ENCODE results near the gene REV1. TPM values are rescaled to one million over a fixed set of nuclear protein-coding genes. Genes with fewer than 3 reads are reported as not detected.

The REV1 gene
- total and polyA plus RNA-seq, 9 of the 15 experiments (the other 6 are each of a cell fraction or from before 2014, with no cell fraction given) = 12.8 to 54.4 (median 29.6) TPM

DNA sequence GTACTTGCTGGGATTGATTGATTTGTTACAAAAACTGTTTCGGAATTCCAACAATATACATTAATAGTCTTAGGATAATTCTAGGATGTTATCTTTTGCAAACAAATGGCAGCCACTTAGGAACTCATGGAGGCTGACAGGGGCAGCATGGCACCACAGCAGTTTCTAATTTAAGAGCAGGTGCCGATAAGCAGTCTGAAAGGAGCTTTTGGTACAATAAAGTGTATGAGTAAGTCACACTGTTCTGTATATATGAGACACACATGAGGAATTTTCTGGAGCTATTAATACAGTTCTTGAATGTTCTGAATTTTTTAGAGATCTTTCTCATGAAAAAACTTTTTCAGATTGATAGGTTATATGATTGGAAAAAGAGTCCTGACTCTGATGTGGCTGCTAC is 100.4 kb downstream of the REV1 start:
- H3K4me3 ChIP-seq = no peak overlapping the region
- no peaks in the 10 kb centered on the region for H3K9me3 ChIP-seq (replicated peaks; ENCODE audit: control insufficient read depth, insufficient read depth, low read depth, low read length)
- H2AFZ ChIP-seq (ENCODE audit: low read depth, low read length) = no peak overlapping the region
- TF ChIP-seq, protein P1, sequence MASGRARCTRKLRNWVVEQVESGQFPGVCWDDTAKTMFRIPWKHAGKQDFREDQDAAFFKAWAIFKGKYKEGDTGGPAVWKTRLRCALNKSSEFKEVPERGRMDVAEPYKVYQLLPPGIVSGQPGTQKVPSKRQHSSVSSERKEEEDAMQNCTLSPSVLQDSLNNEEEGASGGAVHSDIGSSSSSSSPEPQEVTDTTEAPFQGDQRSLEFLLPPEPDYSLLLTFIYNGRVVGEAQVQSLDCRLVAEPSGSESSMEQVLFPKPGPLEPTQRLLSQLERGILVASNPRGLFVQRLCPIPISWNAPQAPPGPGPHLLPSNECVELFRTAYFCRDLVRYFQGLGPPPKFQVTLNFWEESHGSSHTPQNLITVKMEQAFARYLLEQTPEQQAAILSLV (tag; IDR thresholded peaks at IDR 0.05) = no peak
- CTCF ChIA-PET (ENCODE audit: low intra/inter-chr PET ratio) = no interaction called here
- no peak for ATAC-seq
- H3K4me1 ChIP-seq (replicated peaks in 1 of 2; ENCODE audit: control insufficient read depth in 2 of 2, insufficient read depth in 2 of 2, low read length in 2 of 2) = no peaks in the 10 kb centered on the region
- FAIRE-seq = no peak
- intact Hi-C loops (cut with micrococcal nuclease) (no loop called here), in situ Hi-C loops (cut with MboI) (no loop called here)
- H3K79me2 ChIP-seq (ENCODE audit: control insufficient read depth, insufficient read depth, low read length) = peaks cover 5% of the 10 kb centered on the region
- H3K27me3 ChIP-seq (ENCODE audit: control insufficient read depth in 2 of 2, insufficient read depth in 2 of 2, low read length in 2 of 2) = no peaks in the 10 kb centered on the region
- H3K36me3 ChIP-seq (ENCODE audit: control insufficient read depth, insufficient read depth, low read length) = peaks cover 84% of the 10 kb centered on the region
- POLR2A ChIA-PET = interaction anchor here (3.2 kb wide), 1 partner anchor 10 kb away, joined by 10 read pairs; no protein-coding TSS in a partner anchor
- H3K9ac ChIP-seq (ENCODE audit: insufficient read depth in 1 of 2, low read depth in 2 of 2, low read length in 2 of 2) = no peak overlapping the region
- H3K27ac ChIP-seq (ENCODE audit: extremely low read depth, low read depth, low read length) = no peak overlapping the region
- no peaks in the 10 kb centered on the region for H4K20me1 ChIP-seq (replicated peaks; ENCODE audit: control insufficient read depth, insufficient read depth, low read length)
- WGBS (ENCODE audit: insufficient coverage, low coverage, missing lambda C conversion rate) = 46% methylated on average over 2 of the region's 2 CpGs
- H3K4me2 ChIP-seq (ENCODE audit: insufficient read depth, low read length) = no peak overlapping the region
- no peaks in the 10 kb centered on the region for H3K9me1 ChIP-seq (ENCODE audit: control insufficient read depth, insufficient read depth, low read length)
- no TSS peak for BruUV-seq (replicated peaks)
- no peak for DNase-seq (ENCODE audit: extremely low read depth in 1 of 4, low spot score in 3 of 4)

DNA sequence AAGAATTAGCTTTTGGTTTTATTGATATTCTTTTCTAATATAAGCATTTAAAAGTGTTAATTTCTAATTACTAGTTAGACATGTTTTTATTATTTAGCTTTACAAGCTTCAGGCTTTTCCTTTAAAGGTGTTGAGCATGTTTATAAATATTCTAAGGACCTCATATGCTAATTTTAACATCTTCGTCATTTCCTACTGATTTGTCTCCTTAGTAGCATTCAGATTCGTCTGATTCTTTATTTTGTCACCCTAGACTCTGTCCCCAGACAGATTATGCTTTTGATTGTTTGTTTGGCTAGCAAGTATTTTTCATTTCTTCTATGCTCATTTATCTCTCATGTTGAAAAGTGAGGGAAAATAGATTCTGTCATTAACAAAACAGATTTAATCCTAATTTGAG is 100.9 kb downstream of the REV1 start:
- Histone ChIP-seq H3K27me3 (ENCODE audit: control insufficient read depth in 2 of 2, insufficient read depth in 2 of 2, low read length in 2 of 2) (no peaks in the 10 kb centered on the region), H3K9me3 (replicated peaks; ENCODE audit: control insufficient read depth, insufficient read depth, low read depth, low read length) (no peaks in the 10 kb centered on the region), H3K9me1 (ENCODE audit: control insufficient read depth, insufficient read depth, low read length) (no peaks in the 10 kb centered on the region), H2AFZ (ENCODE audit: low read depth, low read length) (no peak overlapping the region), H3K79me2 (ENCODE audit: control insufficient read depth, insufficient read depth, low read length) (peaks cover 5% of the 10 kb centered on the region), H3K36me3 (ENCODE audit: control insufficient read depth, insufficient read depth, low read length) (peaks cover 82% of the 10 kb centered on the region), H3K27ac (ENCODE audit: extremely low read depth, low read depth, low read length) (no peak overlapping the region), H4K20me1 (replicated peaks; ENCODE audit: control insufficient read depth, insufficient read depth, low read length) (no peaks in the 10 kb centered on the region), H3K4me3 (no peak overlapping the region), H3K4me2 (ENCODE audit: insufficient read depth, low read length) (no peak overlapping the region), H3K4me1 (replicated peaks in 1 of 2; ENCODE audit: control insufficient read depth in 2 of 2, insufficient read depth in 2 of 2, low read length in 2 of 2) (no peaks in the 10 kb centered on the region), H3K9ac (ENCODE audit: insufficient read depth in 1 of 2, low read depth in 2 of 2, low read length in 2 of 2) (no peak overlapping the region)
- WGBS (ENCODE audit: insufficient coverage, low coverage, missing lambda C conversion rate) = 98% methylated on average over 2 of the region's 2 CpGs
- no peak for FAIRE-seq
- DNase-seq (ENCODE audit: extremely low read depth in 1 of 4, low spot score in 3 of 4) = no peak
- intact Hi-C loops (cut with micrococcal nuclease) = no loop called here
- BruUV-seq (replicated peaks) = no TSS peak
- POLR2A ChIA-PET = interaction anchor here (3.2 kb wide), 1 partner anchor 11 kb away, joined by 10 read pairs; no protein-coding TSS in a partner anchor
- CTCF ChIA-PET (ENCODE audit: low intra/inter-chr PET ratio) = no interaction called here
- ATAC-seq = no peak
- in situ Hi-C loops (cut with MboI) = no loop called here
- TF ChIP-seq MCM2 (IDR thresholded peaks at IDR 0.05; ENCODE audit: low read depth) (no peak), STAT5A (IDR thresholded peaks at IDR 0.05; ENCODE audit: borderline replicate concordance, low read length) (no peak), ARID2 (IDR thresholded peaks at IDR 0.05) (no peak), ADNP (tag; IDR thresholded peaks at IDR 0.05) (no peak), ZNF232 (CRISPR knock-in tag; IDR thresholded peaks at IDR 0.05) (no peak), SREBF1 (IDR thresholded peaks at IDR 0.05; ENCODE audit: borderline replicate concordance, low read depth, low read length) (no peak)
- TF ChIP-seq, protein P2, sequence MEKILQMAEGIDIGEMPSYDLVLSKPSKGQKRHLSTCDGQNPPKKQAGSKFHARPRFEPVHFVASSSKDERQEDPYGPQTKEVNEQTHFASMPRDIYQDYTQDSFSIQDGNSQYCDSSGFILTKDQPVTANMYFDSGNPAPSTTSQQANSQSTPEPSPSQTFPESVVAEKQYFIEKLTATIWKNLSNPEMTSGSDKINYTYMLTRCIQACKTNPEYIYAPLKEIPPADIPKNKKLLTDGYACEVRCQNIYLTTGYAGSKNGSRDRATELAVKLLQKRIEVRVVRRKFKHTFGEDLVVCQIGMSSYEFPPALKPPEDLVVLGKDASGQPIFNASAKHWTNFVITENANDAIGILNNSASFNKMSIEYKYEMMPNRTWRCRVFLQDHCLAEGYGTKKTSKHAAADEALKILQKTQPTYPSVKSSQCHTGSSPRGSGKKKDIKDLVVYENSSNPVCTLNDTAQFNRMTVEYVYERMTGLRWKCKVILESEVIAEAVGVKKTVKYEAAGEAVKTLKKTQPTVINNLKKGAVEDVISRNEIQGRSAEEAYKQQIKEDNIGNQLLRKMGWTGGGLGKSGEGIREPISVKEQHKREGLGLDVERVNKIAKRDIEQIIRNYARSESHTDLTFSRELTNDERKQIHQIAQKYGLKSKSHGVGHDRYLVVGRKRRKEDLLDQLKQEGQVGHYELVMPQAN (IDR thresholded peaks at IDR 0.05; ENCODE audit: borderline replicate concordance) = no peak
